Fibroblast of skin of left biceps (primary cell): Measurements from ENCODE around the gene FNDC3A.
"Not testable (repeated sequence)": the region's sequence is repeated elsewhere in the genome, so short reads cannot be mapped to it uniquely, and the experiment has no call there.

Experiments
- DNase-seq, 2 experiments: peaks; one replicate each; pipeline ENCODE4 v3.0.0-alpha.2; 2013; ENCODE audit warnings: low read depth in 2 of 2

The FNDC3A gene

GRCh38 chr13:48977286-48977625, 1.5 kb downstream of the FNDC3A start:
- DNase-seq: no peak

DNA sequence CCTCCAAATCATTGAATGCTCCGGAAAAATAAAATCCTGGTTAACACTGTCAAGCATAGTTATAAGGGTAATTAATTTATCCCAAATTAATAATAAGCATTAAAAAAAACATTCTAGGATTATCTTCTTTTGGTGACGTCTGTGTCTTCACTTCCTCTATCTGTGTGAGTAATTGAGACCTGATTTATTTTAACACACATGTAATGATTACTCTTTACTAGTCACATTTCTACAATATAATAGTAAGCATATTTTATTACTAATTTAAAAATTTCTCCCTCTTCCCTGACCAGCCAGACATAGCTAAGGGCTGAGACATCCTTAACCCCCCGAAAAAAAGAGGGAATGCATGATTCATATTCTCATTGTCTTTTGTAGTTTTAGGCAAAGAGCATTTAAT, 2.3 kb downstream of the FNDC3A start:
- no peak for DNase-seq

- no peak for DNase-seq
Measured at GRCh38 chr13:48978942-48979601, 3.4 kb downstream of the FNDC3A start.

GRCh38 chr13:48979892-48980291, 4.2 kb downstream of the FNDC3A start:
- DNase-seq: no peak

GRCh38 chr13:48983331-48983730, 7.6 kb downstream of the FNDC3A start:
- DNase-seq: no peak

GRCh38 chr13:48985756-48986155, 10.0 kb downstream of the FNDC3A start:
- no peak for DNase-seq

GRCh38 chr13:48990900-48991299, 15.2 kb downstream of the FNDC3A start:
- DNase-seq: no peak

DNA sequence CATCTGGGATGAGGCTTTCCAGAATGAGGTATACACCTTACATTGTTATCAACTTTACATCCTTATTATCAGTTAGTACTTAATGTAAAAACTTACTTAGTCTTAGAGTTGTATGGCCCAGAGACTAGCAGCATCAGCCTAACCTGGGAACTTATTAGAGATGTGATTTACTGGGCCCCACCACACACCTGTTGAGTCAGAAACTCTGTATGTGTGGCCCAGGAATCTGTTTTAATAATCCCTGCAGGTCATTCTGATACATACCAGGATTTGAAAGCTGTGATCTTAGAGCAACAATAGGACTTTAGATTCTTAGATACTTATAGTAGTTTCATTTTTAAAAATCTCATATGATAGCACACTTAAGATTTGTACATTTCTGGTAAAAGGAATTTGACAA, 17.4 kb downstream of the FNDC3A start:
- DNase-seq: no peak

DNA sequence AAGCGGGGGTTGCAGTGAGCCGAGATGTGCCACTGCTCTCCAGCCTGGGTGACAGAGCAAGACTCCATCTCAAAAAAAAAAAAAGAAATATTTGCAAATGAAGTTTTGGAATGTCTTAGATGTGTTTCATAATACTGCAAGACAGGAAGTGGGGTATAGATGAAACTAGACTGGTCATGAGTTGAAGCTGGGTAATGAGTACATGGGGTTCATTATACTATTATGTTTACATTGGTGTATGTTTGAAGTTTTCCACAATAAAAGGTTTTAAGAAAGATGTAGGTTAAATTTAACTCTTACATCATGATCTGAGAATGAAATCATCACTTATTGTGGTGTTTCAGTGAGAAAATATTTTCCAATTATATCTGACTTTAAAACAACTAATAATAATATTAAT, 19.0 kb downstream of the FNDC3A start:
- no peak for DNase-seq

DNA sequence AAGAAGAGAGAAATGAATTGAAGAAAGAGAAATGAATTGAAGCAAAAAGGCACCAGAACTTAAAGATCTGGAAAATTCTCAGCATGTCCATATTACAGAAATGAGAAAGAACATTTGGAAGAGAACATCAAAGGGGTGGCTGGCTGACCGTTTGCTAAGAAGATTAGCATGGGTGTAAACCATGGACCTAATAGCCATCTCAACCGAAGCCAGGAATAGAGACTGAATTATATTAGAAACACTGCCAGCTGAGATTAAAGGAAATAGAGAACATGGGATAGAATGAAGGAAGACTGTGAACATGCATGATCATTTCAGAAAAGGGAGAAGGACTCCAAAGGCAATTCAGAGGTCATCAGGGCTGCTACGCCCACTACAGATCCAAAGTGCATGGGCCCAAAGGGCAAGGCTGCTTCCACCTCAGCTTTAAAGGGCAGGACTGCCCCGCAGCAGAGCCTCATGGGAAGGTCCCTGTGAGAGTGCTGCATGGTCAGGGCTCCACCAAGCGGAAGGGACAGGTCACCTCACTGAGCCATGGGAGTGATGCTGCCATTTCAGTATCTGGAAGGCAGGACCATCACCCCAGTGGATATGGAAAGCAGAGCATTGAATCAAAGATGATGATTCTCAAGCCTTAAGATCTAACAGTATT, 23.1 kb downstream of the FNDC3A start:
- no peak for DNase-seq

DNA sequence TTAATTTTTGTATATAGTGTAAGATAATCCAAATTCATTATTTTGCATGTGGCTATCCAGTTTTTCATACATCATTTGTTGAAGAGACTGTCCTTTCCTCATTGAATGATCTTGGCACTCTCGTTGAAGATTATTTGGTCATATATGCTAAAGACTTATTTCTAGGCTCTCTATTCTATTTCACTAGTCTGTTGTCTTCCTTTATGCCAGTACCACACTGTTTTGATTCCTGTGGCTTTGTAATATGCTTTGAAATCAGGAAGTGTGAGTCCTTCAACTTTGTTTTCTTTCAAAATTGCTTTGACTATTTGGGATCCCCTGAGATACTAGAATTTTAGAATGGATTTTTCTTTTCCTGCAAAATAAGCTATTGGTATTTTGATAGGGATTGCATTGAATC, 24.5 kb downstream of the FNDC3A start:
- DNase-seq: no peak

DNA sequence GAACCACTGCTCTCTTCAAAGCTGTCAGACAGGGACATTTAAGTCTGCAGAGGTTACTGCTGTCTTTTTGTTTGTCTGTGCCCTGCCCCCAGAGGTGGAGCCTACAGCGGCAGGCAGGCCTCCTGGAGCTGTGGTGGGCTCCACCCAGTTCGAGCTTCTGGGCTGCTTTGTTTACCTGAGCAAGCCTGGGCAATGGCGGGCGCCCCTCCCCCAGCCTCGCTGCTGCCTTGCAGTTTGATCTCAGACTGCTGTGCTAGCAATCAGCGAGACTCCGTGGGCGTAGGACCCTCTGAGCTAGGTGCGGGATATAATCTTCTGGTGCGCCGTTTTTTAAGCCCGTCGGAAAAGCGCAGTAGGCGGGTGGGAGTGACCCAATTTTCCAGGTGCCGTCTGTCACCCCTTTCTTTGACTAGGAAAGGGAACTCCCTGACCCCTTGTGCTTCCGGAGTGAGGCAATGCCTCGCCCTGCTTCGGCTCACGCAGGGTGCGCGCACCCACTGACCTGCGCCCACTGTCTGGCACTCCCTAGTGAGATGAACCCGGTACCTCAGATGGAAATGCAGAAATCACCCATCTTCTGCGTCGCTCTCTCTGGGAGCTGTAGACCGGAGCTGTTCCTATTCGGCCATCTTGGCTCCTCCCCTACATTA, 43.4 kb downstream of the FNDC3A start:
- DNase-seq: not testable (repeated sequence)

DNA sequence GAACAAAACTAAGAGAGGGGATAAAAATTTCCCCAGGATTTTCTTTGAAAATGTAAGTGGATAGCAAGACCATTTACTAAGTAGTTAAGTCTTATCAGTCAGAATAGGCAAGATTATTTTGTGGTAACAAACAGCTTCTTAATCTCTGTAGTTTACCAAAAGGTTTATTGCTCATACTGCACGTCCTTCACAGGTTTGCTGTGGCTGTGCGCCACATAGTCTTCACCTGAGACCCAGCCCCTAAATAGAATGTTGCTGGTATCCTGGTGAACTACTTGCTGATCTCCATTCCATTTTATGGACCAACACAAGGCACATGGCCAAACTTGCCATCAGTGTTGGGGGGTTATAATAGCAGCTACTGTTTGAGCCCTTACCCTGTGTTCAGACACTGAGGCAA, 44.6 kb downstream of the FNDC3A start:
- no peak for DNase-seq

- no peak for DNase-seq
Measured at GRCh38 chr13:49020940-49021553, 45.3 kb downstream of the FNDC3A start.

DNA sequence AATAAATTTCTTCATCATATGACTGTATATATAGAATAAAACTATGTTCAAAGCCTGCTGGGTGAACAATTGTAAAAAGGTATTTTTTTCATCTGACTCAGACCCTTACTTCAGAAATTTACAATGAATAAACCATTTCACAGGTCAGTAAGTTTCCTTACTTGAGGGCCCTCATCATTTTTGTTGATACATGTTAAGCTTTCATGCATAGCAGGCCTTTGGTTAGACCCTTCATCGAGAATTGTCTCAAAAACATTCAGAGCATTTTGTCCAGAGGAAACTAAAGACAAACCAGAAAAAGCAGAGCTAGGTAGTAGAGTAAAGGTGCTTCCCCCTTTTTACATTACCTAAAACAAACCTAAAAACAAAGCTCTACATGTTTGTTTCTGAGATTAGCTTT, 46.2 kb downstream of the FNDC3A start:
- DNase-seq: no peak

GRCh38 chr13:49022472-49023144, 46.9 kb downstream of the FNDC3A start:
- DNase-seq: no peak

- DNase-seq: peak; percentile 29 to 36
Measured at GRCh38 chr13:49023431-49023830, 47.7 kb downstream of the FNDC3A start.

DNA sequence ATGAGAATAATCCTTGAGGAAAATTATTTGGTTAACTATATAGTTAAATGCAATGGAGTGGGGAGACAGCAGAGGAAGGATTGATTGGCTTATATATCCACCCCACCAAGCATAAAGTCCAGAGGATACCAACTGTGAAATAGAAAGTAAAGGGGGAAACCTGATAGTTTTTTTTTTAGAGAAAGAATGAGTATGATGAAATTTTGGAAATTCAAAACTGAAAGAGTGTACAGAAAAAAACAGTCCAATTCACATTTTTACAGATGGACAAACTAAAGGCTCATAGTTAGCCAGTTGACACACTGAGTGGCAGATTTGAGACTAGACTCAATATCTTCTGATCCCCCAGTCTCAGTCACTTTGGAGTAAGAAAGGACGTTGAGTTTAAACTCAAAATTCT, 51.1 kb downstream of the FNDC3A start:
- DNase-seq: no peak

GRCh38 chr13:49029570-49029969, 53.9 kb downstream of the FNDC3A start:
- DNase-seq: no peak

DNA sequence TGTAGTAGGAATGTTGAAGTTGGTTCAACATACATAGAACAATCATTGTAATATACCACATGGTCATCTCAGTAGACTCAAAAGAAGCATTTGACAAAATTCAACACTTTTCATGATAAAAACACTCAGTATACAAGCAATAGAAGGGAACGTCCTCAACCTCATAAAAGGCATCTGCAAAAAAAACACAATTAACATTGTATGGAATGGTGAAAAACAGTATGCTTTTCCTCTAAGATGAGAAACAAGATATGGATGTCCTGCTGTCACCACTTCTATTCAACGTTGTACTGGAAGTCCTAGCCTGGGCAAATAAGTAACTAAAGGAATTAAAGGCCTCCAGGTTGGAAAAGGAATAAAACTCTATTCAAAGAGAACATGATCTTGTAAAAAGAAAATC, 54.5 kb downstream of the FNDC3A start:
- no peak for DNase-seq

GRCh38 chr13:49040872-49041271, 65.2 kb downstream of the FNDC3A start:
- DNase-seq: no peak

- DNase-seq: no peak
Measured at GRCh38 chr13:49042476-49042875, 66.8 kb downstream of the FNDC3A start.
